ENCODE data around the gene ZNF444. TPM values are rescaled to one million over a fixed set of nuclear protein-coding genes. Genes with fewer than 3 reads are reported as not detected.

The ZNF444 gene
- total RNA-seq, 2 donors from 2014 or later: 50.3 to 95.9 TPM

DNA sequence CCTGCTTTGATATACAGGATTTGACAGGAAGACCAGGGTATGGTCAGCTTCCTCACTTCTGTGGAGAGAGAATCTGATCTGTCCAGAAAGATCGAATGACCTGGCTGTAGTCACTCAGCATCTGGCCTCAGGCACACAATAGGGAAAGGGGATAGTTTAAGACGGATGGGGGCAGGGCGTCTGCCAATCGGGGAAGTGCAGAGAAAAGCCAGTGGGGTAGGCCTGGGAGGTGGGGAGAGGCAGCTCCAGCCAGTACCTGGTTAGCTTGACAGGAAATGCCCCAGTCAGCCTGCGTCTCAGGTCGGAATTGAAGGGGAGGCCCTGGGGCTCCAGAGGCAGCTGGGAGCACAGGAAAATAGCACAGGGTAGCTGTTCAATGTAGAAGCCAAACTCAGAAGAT is 12.4 kb downstream of the ZNF444 start:
- ATAC-seq (peak; percentile 56), DNase-seq (peak in 3 of 4 donors; percentile 55 to 72 (median 64))
- Histone ChIP-seq H3K9me3 (no peaks in the 10 kb centered on the region), H3K4me1 (peaks cover 57% of the 10 kb centered on the region), H3K36me3 (replicated peaks in 1 of 2; ENCODE audit: insufficient read depth in 1 of 2, low read depth in 2 of 2) (peaks cover 0 to 2% of the 10 kb centered on the region in 2 donors), H3K27me3 (no peaks in the 10 kb centered on the region), H3K4me3 (no peak overlapping the region), H3K27ac (peak overlapping the region; percentile 27 to 75 (median 67))
- WGBS, 2 donors: 13 to 15% methylated on average over 6 of the region's 6 CpGs
- TF ChIP-seq POLR2A (IDR thresholded peaks at IDR 0.05): peak in 1 of 3 donors; percentile 31
- TF ChIP-seq, protein P1, sequence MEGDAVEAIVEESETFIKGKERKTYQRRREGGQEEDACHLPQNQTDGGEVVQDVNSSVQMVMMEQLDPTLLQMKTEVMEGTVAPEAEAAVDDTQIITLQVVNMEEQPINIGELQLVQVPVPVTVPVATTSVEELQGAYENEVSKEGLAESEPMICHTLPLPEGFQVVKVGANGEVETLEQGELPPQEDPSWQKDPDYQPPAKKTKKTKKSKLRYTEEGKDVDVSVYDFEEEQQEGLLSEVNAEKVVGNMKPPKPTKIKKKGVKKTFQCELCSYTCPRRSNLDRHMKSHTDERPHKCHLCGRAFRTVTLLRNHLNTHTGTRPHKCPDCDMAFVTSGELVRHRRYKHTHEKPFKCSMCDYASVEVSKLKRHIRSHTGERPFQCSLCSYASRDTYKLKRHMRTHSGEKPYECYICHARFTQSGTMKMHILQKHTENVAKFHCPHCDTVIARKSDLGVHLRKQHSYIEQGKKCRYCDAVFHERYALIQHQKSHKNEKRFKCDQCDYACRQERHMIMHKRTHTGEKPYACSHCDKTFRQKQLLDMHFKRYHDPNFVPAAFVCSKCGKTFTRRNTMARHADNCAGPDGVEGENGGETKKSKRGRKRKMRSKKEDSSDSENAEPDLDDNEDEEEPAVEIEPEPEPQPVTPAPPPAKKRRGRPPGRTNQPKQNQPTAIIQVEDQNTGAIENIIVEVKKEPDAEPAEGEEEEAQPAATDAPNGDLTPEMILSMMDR (IDR thresholded peaks at IDR 0.05): no peak
- intact Hi-C loops (cut with DNase I): no loop called here

DNA sequence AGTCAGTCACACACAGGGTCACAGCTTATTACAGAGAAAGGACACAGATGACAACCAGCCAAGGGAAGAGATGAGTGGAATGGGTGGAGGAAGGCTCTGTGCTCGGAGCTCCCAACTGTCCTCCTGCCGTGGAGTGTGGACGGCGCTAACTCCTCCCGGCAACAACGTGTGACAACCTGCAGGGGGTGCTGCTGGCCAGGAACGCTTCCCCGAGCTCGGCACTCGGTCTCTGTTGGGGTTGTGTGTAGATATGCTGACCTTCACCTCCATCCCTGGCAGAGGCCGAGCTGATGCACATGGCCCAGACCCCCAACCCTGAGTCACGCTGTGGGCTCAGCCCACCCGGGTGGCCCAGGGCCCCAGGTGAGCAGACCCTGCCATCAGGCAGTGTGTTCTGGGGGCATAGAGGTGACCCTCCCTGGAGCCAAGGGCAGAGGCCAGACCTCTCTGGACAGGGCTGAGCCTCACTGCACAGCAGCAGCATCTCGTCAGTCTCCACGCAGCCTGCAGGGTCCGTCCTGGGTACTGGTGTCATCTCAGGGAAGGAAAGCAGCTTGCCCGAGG is 14.1 kb downstream of the ZNF444 start:
- Histone ChIP-seq H3K9me3 (no peaks in the 10 kb centered on the region), H3K27me3 (no peaks in the 10 kb centered on the region), H3K4me3 (no peak overlapping the region), H3K27ac (no peak overlapping the region), H3K4me1 (peaks cover 57% of the 10 kb centered on the region), H3K36me3 (replicated peaks in 1 of 2; ENCODE audit: insufficient read depth in 1 of 2, low read depth in 2 of 2) (peaks cover 8% of the 10 kb centered on the region in 2 donors)
- TF ChIP-seq, protein P1 (IDR thresholded peaks at IDR 0.05): peak; percentile 32 to 59 (median 52)
- no peak for TF ChIP-seq POLR2A (IDR thresholded peaks at IDR 0.05)
- peak; percentile 51 for ATAC-seq
- peak; percentile 34 to 60 (median 54) for DNase-seq
- intact Hi-C loops (cut with DNase I): no loop called here
- WGBS, 2 donors: 40 to 56% methylated on average over 2 to 17 of the region's 17 CpGs

DNA sequence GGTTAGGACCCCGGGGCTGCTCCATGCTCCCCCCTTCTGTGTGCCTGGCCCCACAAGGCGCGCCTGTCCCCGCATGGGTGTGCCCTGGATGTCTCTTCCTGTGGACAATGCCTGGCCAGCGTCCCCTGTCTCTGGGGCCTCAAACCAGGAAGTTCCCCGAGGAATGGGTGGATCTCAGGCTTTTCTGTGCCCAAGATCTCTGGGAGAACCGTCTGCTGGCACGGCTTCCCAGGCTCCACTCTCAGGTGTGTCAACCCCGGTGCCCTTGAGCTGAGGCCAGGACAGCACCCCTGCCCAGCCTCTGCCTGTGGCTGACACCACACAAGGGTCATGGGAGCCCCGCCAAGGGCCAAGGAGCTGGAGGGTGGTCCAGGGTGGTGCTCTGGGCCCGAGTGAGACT is 15.7 kb downstream of the ZNF444 start:
- ATAC-seq (no peak), DNase-seq (peak in 2 of 4 donors; percentile 36 to 45)
- Histone ChIP-seq H3K27me3 (no peaks in the 10 kb centered on the region), H3K27ac (peak overlapping the region in 3 of 4 donors; percentile 4 to 40 (median 32)), H3K9me3 (no peaks in the 10 kb centered on the region), H3K4me3 (no peak overlapping the region), H3K36me3 (replicated peaks in 1 of 2; ENCODE audit: insufficient read depth in 1 of 2, low read depth in 2 of 2) (peaks cover 10 to 11% of the 10 kb centered on the region in 2 donors), H3K4me1 (peaks cover 53% of the 10 kb centered on the region)
- intact Hi-C loops (cut with DNase I): no loop called here
- 49 to 69% methylated on average over 7 to 11 of the region's 11 CpGs for WGBS, 2 donors
- TF ChIP-seq POLR2A (IDR thresholded peaks at IDR 0.05): no peak
- TF ChIP-seq, protein P1 (IDR thresholded peaks at IDR 0.05): no peak

DNA sequence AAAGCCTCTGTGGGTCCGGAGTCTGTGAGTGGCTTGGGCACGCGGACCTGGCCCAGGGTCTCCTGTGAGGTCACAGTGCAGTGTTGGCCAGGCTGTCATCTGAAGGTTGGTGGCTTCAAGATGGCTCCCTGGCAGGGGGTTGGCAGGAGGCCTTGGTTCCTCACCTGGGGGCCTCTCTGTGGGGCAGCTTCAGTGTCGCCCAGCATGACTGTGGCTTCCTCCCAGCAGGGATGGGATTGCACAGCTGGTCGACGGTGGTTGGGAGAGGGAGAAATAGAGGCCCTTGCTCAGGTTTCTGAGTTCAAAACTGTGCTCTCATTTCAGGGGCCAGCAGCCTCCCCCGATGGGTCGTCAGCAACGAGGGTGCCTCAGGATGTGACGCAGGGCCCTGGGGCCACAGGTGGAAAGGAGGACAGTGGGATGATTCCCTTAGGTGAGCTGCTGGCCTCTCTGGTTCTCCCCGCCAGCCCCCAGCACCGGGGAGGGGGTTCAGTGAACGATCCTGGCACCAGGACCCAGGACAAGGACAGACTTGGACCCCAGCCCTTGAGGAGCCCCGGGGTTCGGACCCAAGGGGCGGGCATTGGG is 17.2 kb downstream of the ZNF444 start:
- no peak for ATAC-seq
- Histone ChIP-seq H3K4me3 (no peak overlapping the region), H3K27ac (no peak overlapping the region), H3K36me3 (replicated peaks in 1 of 2; ENCODE audit: insufficient read depth in 1 of 2, low read depth in 2 of 2) (peaks cover 10 to 11% of the 10 kb centered on the region in 2 donors), H3K27me3 (no peaks in the 10 kb centered on the region), H3K9me3 (no peaks in the 10 kb centered on the region), H3K4me1 (peaks cover 38% of the 10 kb centered on the region)
- DNase-seq: no peak
- 92 to 93% methylated on average over 11 to 16 of the region's 16 CpGs for WGBS, 2 donors
- TF ChIP-seq, protein P1 (IDR thresholded peaks at IDR 0.05): no peak
- no peak for TF ChIP-seq POLR2A (IDR thresholded peaks at IDR 0.05)
- intact Hi-C loops (cut with DNase I): no loop called here

All from body of pancreas (tissue), 4 donors.